Activated CD8-positive, alpha-beta memory T cell treated with anti-CD3 and anti-CD28 coated beads, Interleukin-2, amount 50 U/mL, for 4 hours (primary cell): ENCODE data around the gene ACVR2A.

ENCODE experiments used
- DNase-seq: peaks from one replicate; pipeline ENCODE4 v3.0.0-alpha.2; 2020

Gene ACVR2A

DNA sequence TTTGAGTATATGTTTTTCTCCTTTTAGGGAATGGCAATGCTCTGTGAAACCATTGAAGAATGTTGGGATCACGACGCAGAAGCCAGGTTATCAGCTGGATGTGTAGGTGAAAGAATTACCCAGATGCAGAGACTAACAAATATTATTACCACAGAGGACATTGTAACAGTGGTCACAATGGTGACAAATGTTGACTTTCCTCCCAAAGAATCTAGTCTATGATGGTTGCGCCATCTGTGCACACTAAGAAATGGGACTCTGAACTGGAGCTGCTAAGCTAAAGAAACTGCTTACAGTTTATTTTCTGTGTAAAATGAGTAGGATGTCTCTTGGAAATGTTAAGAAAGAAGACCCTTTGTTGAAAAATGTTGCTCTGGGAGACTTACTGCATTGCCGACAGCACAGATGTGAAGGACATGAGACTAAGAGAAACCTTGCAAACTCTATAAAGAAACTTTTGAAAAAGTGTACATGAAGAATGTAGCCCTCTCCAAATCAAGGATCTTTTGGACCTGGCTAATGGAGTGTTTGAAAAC lies 82.3 kb downstream of the ACVR2A start:
- DNase-seq = no peak

DNA sequence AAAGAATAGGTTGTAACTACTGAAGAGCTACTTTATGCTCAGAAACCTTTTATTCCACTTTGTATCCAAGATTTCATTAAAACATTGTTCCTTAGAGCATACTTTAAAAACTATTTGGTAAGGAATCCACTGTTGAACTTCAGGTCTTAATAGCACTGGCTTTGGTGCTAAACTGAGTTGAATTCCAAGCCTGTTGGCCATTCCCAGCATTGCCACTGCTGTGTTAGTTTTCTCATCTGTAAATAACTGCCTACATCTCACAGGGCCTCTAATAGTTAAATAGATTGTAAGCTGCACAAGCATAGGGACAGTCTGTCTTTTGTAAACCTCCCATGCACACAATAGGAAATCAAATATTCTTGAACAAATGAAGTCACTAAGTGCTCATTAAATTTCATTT lies 89.1 kb downstream of the ACVR2A start:
- DNase-seq = no peak

DNA sequence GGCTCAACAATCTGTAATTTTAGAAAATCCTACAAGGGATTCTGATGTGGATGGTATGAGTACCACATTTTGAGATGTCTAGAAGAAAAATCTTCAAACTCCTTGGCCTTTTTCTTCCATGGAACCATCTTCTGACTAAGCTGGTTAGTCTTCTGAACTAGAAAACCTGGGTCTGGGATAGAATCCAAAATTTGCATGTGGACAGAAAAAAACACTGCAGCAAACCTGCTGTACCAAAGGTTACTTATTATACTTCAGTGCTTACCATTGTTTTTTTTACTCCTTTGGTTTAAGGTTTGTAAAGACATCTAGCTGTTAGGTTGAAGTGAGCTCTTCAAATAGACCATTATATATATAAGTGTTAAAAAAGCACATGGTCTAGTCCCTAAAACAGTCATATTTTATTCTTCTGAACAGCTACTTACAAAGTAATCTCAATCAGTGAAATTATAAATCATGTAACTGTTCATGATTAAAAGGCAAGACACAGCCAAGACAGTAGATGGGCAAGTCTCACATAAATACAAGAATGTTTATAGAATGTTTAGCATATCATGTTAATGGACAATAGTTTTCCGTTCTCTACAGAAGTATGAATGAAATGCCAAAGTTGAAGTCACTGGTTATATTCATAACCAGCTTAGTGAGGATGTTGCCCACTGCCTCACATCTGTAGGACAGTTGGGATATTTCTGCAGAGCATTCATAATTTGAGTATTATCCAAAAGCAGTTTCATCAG lies 90.2 kb downstream of the ACVR2A start:
- no peak for DNase-seq

DNA sequence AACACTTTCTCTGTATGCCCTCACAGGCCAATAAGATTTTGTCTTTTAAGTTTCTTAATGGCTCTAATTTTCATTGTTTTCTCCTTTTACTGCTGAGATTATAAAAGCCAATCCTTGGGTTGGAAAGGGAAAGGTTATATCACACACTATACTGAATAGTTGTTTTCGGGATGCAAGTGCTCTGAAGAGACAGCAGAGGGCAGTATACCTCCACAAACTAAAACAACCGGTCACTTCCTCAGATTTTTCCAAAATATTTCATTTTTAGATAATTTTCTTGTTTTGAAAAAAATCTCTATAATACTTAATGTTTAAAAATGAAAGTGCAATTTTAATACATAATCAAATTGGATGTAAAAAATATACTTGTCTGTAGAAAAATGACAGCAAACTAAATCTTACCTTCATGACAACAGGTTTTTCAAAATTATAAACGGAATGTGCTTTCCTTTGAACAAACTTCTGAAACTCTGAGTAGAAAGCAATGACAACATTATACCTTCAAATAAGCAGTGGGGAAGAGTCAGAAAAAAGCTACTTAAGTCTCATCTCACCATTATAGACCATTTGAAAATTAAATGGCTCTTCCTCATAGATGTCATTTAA lies 93.0 kb downstream of the ACVR2A start:
- DNase-seq = no peak

DNA sequence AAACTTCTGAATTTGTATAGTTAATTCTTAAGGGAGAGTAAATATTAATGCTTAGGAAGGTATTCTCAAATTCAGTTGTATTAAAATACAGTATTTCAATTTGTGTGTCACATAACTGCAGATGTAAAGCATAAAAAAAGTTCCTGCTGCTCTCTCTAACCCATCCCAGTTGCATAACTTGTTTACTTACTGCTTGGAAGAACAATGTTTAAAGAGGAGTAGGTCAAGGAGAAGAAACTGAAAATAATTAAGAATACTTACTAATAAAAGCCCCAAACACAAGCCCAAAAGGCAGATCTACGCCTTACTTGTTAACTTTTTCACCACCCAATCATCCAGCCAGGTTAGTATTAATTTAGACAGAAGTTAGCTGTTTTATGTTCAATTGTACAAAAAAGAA lies 94.5 kb downstream of the ACVR2A start:
- no peak for DNase-seq

DNA sequence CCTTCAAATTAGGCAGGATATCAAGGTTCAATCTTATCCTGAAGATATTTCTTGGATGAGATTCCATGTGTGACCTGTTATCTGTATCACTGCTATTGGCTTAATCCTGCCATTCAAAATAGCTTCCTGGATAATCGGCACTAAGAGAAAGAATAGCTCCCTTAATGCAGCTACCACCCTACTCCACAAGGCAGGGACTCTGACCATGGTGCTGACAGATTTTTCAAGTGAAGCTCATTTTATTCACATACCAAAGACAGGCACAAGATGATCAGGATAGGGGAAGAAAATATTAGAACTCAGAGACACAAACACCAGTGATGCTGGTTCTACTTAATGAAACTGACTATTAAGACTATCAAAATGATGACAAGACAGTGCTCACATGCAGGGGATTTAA lies 100.8 kb downstream of the ACVR2A start:
- DNase-seq = no peak

DNA sequence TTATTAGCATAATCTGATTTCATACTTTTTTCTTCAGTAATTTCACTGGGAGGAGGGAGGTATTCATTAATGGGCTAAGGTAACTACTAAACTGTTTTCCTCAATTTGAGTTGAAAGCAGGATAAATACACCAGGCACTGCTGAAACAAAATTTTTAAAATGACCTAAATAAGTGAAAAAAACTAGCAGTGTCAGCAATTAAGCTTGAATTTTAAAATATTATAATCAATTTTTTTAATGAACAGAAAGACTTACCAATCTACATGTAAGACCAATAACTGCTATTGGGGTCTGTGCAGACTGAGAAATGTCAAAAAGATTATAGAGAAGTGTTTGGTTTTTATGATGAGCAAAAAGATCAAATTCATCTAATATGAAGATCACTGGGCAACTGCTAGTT lies 107.3 kb downstream of the ACVR2A start:
- no peak for DNase-seq

DNA sequence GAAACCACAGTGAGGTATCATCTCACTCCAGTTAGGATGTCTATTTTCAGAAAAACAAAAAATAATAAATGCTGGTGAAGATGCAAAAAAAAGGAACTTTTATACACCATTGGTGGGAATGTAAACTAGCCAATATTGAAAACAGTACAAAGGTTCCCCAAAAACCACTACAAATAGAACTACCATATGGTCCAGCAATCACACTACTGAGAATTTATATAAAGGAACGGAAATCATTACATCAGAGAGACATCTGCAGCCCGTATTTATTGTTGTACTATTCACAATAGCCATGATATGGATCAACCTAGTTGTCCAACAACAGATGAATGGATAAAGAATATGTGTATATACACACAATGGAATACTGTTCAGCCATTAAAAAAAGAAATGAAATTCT lies 123.7 kb downstream of the ACVR2A start:
- DNase-seq = no peak

DNA sequence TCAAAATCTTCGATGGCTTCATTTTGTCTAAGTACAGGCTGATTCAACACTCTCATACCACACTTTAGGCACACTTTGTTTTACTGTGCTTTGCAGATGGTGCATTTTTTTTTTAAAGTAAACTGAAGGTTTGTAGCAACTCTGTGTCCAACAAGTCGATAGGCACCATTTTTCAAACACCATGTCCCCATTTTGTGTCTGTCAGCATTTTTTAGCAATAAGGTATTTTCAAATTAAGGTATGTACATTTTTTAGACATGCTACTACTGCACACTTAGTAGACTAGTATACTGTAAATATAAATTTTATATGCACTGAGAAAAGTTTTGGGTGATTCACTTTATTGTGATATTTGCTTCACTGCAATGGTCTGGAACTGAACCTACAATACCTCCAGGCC lies 131.3 kb downstream of the ACVR2A start:
- DNase-seq = no peak

DNA sequence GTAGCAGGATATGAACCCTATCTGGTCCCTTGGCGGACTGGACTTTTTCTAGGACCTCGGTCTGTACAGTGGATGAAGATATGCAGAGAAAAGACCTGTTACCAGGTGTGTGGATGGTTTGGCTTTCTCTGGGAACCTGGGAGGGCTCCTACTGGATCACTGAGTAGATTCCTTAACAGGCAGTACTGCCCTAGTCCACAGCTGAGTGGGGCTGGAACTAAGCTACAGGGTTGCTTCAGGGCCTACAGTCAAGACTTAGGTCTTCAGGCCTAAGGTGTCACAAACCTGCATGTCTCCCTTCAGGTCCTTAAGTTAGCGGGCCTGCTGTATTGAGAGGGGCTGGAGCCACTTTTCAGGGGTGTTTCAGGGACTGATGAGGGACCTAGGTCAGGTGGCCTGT lies 132.8 kb downstream of the ACVR2A start:
- no peak for DNase-seq
